HG02610 (cell line): ENCODE results near the gene PIEZO2.

Source experiments
- ATAC-seq: cut with Tn5 transposase; IDR thresholded peaks from one replicate; pipeline ENCODE4 v1.9.1; 2021; ENCODE audit warnings: mild to moderate bottlenecking, moderate library complexity; ENCODE audit not compliant: unreplicated experiment

The PIEZO2 gene

DNA sequence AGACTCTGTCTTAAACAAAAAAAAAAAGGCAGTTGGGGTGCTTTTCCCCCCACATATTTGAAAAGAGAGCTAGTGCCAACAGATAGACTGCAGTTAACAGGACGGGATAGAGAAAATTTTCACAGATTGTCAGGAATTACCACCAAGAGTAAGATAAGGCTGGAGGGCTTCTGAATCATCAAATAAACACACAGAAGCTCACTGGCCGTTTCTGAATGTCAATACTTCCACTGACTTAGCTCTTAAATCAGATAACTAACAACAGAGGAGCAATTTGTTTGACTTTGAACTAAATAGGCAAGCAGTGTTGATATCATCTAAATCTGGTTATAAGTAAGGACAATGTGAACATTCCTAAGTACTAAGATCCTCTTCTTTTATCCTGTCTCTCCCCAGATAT lies 34.7 kb downstream of the PIEZO2 start:
- ATAC-seq, result no peak

DNA sequence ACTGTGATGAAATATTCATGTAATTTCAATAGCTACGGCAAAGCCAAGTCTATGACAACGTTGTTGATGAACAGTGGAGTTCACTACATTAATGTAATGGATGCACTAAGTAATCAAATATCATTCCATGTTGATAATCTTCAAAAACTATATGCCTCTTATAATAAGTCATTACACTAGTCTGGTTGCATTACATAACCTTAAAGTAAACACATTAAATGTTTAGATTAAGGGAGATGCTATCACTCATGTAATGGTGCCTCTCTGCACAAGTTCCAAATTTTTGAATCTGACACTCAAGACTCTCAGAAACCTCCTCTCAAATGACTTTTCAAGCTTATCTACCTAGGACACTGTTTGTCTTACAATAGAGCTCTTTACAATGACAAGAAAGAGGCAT lies 35.4 kb downstream of the PIEZO2 start:
- no peak for ATAC-seq

DNA sequence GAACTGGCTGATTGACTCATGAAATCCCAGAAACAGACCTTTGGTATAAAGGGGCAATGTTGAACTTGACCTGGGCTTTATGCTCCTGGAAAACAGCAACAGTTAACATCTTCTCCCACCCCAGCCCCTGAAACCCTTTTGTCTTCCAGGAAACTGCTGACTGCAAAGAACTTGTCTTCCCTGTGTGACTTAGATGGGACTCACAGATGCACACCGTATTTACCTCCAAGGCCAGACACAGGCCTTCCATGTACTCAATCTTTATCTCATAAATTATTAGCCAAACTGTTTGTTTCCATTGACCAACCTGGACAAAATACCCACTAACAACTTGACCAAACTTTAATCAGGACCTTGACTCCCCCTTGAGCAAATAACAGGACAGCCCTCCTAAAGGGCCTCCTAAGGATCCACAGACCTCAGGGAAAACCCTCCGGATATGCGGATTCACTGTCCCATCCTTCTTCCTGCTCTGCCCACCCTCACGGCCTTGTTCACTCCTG lies 36.3 kb downstream of the PIEZO2 start:
- no peak for ATAC-seq

DNA sequence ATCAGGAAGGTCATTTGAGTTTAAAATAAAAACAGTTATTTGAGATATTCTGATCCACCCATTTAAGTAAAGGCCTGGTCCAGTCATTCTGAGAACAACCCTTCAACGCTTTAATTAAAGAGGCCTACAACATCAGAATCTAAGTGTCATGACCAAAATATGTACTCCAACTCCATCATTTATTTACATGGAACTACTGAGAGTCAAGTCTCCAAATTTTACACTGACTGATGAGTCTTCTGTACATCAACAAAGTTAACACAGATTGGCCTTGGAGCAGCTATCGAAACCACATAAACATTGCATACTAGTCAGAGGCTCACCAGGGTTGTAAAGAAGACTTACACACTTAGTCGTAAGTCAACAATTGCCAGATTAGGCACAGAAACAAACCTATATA lies 37.1 kb downstream of the PIEZO2 start:
- no peak for ATAC-seq

DNA sequence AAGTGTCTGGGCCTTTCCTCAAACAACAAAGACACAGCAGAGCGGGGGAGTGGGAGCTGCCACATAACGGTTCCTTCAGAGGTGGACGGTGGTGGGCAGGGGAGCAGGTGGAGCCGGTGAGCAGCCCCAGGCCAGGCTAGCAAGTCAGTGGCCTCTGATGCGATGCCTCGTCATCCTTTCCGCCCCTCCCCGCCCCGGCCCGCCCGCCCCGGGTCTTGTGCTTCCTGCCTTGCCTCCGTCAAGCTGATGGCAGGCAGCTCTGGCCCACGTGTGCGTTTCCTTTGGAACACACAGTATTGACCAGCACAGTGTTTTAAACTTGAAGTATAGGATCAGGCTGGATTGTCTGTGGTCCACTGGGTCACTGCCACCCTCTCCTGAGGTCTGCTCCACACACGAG lies 38.9 kb downstream of the PIEZO2 start:
- no peak for ATAC-seq

DNA sequence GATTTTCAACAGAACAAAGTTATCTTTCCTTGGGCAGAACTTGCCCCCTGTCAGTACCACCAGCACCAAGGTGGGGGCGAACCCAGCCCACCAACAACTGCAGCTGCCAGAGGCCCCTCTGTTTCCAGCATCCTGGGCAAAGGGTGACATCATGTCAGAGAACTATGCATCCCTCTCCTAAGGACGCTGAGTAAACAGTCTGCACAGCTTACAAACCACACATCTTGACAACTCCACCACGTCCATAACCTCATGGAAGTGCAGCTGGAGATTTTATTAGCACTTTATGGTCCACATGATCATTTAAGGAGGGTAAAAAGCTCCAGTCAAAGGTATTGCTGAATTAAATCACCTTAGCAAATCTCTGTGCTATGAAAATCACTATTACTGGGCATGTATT lies 40.4 kb downstream of the PIEZO2 start:
- no peak for ATAC-seq

DNA sequence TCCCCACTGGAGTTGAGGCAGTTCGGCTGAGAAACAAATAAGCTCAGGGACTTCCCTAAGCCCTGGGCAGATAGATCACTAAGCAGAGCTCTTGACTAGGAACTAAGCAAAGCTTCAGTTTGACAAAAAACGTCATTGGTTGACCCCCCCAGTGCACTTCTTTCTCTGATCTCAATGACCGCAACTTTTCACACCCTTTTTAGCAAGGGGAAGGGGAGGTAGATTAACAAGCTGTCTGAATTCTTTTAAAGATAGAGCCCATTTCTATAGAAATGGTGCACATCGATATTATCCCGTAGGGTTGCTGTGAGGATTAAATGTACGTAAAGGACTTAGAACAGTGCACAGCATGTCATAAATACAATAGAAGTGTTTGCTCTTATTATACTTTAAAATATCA lies 42.5 kb downstream of the PIEZO2 start:
- ATAC-seq, result no peak

DNA sequence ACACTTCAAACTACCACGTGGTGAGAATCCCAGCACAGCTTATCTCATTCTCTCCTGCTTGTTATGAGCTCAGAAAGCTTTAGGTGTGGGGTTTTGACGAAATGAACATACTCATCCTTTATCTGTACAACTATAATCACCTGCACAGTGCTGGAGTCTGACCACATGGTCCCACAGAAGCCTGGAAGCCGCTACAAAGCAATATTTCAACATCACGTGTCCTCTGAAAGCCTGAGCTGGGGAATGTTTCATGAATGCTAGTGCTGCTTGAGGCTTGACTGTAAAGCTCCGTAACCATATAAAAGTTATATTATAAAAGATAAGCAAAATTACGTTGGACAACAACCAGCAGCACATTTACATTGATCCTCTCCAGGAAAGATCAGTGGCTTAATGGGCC lies 43.9 kb downstream of the PIEZO2 start:
- ATAC-seq, result no peak

DNA sequence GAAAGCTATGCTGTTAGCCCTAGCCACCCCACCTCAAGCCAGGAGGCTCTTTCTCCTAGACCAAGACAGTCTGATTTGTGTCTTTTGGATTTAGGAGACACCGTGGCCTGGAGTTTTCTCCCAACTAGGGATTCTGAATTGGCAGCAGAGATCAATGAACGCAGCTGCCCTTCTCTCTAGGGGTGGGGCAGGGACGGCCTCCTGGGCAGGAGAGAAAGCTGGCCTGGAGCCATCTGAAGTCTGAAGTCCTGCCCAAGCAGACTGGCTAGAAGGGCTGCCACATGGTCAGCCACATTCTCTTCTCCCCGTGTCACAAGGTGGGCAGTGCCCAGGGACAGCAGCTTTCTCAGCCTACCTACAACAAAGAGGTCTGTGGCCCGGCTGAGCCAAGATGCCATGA lies 45.1 kb downstream of the PIEZO2 start:
- ATAC-seq, result no peak

DNA sequence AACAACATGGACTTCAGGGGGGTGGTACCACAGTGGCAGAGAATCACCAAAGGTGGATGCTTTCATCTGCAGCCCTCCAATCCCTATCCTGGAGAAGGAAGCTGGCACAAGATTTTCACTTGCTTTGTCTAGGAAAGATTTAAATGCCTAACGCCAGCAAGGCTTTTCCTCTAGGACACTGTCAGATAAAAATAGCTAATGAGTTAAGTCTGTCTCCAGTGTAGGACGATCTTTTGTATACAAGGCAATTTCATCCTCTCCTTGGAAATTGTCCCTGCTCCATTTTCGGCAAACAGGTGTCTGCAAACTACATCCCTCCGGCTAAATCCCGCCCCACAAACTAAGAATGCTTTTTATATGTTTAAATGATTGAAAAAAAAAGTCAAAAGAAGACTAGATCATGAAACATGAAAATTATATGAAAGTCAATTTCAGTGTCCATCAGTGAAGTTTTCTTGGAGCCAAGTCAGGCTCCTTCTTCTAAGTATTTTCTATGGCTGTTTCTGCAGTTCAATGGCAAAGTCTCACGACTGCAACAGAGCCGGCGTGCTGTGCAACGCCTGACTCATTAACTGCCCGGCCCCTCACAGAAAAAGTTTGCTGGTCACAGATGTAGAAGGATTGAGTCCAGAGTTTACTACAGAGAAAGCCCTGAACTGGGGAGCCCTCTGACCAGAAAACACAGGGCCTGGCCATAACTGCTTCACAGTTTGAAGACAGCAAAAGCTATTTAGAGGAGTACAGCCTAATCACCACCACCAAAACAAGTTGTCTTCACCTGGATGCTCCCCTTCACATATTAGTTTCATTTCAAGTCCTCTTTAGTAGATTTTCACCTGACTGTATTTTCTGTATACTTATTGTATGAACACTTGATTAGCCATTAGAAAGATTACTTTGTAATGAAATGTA lies 52.3 kb downstream of the PIEZO2 start:
- ATAC-seq, result no peak

DNA sequence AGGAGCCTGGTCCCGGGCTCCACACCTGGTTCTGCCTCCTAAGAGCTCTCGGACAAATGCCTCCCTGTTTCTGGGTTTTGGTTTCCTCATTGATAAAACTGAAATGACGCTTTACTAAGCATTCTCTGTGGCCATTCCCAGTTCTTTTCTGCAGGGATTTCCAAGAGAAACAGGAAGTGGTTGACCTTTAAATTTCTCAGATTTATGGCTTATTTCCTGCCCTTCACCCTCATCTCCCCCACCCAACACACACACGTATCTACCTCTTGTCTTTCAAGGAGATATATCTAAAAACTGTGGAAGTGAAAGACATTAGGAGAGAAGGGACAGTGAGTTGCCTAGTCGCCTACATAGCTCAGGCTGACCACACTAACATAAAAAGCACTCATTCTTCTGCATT lies 53.0 kb downstream of the PIEZO2 start:
- no peak for ATAC-seq

DNA sequence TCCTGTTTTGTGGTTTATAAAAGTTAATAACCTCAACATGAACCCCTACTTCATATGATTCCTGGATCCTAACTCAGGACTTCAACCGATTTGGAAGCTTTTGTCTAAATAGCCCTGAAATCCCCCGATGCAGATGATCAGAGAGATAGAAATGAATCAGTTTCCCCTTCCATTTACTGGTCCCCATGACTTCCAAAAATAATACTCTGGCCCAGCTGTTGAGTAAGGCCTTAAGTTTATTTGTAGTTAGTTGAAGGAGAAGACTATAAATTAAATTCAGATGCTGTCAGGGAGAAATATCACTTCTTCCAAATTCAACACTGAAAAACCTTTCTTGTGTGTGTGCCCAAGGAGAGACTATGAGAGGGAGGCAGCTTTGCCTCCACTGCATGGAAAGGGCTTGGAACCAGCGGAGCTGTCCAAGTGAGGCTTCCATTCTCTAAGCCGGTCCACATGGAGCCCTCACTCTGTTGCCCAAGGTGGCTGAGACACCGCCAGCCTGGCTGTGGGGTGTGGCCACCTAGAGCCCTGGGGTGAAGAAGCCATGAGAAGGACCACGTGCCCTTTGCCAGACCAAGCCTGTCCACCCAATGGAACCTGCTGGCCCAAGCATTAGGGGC lies 53.6 kb downstream of the PIEZO2 start:
- ATAC-seq, result no peak

DNA sequence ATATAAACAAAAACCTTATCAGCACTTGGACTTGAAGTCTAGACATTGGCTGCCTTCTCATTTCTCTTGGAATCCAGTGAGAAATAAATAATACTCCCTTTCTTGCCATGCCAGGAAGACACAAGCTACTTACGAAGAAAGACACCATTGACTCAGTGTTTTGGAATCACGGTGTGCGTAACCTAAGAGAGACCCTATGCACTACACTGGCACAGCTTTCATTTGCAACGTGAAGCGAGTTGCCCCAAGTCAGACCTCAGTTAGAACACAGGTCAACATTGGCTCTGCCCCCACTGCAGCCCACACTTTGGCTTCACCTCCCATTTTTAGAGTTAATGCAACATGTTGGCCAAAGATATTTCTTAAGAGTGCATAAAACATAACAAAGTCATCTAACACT lies 54.2 kb downstream of the PIEZO2 start:
- ATAC-seq, result no peak

DNA sequence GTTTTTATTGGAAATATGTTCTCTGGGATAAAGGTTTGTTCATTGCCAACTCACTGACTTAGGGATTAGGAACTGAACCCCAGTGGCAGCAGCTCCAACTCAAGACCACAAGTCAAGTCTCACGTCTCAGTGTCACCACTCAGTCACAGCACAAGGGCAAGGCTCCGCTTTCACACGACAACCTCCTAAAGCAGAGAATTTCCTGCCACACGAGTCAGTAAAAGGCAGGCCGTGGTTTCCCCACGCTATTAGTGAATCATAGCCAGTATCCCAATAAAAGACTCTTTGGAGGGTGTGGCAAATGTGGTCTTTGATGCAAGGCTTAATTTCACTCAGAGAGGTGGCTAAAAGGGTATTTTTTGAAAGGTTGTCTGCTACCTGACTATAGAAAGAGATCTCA lies 57.6 kb downstream of the PIEZO2 start:
- ATAC-seq, result no peak

DNA sequence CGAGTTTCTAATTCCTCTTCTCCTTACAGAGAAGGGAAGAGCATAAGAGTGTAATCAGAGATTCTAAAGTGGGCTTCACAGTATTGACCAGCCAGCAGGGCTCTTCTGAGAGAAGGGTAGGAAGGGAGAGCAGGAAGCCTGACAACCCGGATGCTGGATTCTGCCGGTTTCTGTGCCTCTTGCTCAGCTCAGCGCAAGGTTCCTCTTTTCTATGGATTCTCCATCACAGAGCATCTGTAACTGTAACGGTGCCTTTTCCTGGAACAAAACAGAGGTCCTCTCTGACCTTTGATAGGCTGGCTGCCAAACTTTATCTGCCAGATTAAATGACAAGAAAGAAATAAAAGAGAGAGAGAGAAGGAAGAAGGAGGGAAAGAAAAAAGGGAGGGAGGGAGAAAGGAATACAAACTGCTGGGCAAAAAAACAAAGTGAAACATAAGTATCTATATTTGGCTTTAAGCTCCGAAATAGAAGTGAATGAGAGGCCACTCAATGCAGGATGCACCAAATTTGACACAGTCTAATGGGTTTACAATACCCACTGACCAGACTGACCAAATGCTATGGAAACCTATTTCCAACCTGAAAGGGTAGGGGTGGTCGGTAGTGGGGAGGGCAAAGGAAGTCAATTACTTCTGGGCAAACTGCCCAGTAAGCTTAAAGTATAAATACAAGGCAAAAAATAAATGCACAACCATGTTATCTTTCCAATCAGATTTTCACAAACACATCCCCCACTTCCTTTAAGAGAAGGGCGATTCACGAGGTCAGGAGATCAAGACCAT lies 59.2 kb downstream of the PIEZO2 start:
- ATAC-seq, result no peak

DNA sequence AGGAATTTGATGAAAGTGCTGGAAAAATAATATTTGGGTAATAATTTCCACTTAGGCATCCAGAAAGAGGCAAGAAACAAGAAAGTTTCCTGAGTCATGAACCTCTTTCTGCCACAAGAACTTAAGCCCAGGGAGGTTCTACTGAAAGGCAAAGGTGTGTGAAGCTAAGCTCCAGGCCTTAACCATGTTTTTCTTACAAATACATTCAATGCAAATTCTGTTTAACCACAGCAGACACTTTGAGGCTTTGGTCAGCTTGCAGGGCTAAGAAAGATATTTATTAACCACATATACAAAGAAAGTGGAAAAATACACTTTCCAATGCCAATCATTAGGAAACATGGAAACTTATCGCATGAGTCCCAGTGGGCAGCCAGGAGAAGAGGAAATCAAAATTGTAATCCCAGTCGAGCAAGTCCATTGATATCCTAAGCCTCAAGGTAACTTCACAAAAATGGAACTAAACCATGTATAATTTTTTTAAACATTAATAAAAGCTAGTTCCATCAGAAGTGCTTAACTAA lies 68.3 kb downstream of the PIEZO2 start:
- ATAC-seq, result peak; percentile 64

DNA sequence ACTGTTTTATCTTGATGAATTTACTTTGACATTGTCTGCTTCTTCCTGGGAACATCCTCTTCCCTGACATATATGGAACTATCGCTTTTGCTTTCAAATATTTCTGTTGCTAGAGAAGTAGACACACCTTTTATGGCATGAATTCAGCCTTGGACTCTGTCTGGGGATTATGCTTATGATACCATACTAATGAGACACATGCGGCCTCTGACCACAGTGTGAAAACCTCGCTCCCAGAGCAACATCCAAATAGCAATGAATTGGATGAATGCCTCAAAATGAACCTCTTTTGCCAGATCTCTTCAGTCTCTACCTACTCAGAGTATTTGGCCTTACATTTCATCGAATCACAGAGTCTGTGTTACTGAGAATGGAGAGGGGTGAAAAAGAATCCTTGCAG lies 70.9 kb downstream of the PIEZO2 start:
- no peak for ATAC-seq

DNA sequence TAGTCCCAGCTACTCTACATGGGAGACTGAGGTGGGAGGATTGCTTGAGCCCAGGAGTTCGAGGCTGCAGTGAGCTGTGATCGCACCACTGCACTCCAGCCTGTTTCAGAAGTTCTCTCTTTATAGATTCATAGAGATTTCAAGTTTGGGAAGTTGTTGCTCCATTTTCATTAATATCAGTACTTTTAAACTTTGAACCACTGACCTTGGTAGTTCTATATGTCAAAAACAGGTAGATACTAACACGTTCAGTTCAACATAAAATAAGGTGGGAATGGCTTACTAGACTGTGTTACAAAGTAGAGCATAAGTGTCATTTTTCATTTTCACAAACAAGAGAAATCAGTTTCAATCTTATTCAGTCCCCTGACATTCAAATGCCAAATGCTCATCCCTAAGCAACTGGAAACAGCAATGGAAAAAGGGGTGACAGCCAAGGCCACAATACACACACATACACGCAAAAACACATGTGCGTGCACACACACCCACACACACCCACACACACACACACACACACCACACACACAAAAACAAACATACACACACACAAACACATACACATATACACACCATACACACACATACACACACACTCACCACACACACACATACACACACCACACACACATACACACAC lies 71.7 kb downstream of the PIEZO2 start:
- ATAC-seq, result no peak

DNA sequence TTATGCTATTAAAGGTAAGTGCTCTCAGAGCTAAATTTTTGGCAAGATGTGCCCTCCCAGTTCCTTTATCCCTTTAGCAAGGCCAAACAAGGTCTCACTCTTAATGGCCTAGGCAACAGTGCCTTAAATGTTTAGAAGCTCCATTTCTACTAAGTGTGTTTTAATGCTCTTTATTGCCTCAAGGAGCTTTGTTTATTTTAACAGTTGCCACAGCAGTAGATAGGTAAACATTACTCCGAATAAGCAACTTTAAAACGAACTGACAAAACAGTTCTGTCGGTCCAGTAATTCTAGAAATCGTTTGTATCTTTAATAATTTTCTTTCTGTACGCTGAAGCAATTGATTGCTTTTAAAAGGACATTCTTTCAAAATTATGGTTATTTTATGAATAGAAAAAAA lies 74.5 kb downstream of the PIEZO2 start:
- no peak for ATAC-seq

DNA sequence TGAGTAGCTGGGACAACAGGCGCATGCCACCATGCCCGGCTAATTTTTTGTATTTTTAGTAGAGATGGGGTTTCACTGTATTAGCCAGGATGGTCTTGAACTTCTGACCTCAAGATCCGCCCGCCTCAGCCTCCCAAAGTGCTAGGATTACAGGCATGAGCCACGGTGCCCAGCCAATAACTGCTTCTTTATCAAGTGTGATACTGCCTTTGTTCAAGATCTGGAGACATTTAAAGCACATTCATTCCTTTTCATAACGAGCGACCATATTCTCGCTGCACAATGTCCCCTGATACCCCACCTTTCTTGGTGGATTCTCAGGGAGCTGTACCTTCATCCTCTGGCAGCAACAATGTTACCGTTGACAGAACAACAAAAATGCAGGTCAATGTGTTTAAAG lies 75.4 kb downstream of the PIEZO2 start:
- ATAC-seq, result no peak

DNA sequence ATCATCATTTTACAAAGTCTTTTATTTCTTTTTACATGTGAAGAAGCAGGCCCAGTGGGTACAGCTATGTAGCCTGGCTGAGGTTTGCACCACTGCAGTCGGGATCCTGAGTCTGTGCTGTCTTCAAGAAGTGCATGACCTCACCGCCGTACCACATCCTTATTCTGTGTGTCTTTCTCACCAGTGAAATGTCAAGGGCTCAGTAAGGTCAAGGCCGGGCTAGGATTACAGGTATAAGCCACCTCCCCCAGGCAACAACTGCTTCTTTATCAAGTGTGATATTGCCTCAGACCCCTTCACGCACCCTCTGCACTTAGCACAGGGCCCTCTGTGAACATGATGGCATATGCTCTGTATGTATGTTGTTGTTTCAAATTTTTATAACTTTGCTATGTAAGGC lies 76.7 kb downstream of the PIEZO2 start:
- no peak for ATAC-seq
